HG02885 (cell line): Measurements from ENCODE around the gene CC2D1A.
"Not testable (repeated sequence)": the region's sequence is repeated elsewhere in the genome, so short reads cannot be mapped to it uniquely, and the experiment has no call there.

Experiments
- ATAC-seq: cut with Tn5 transposase; IDR thresholded peaks from one replicate; pipeline ENCODE4 v1.9.1; 2021; ENCODE audit warnings: mild to moderate bottlenecking; ENCODE audit not compliant: unreplicated experiment, poor library complexity

Gene CC2D1A

GRCh38 chr19:13902993-13903555 is 2.9 kb upstream of the CC2D1A start:
- no peak for ATAC-seq

DNA sequence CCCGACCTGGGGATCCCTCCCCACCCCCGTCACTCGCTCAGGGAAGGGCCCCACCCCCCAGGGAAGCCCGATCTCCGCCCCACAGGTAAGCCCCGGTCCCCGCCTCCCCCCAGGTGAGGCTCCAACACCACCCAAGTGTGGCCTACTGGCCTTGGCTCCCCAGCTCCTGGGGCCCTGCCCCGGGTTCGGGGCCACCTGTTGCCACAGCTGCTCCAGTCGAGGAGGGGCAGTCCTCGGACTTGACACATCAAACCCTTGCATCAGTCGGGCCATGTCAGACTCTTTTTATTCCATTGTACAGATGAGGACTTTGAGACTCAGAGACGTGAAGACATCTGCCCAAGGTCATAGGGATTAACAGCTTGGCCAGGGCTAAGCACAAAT is 512 bp downstream of the CC2D1A start:
- peak; percentile 23 for ATAC-seq

DNA sequence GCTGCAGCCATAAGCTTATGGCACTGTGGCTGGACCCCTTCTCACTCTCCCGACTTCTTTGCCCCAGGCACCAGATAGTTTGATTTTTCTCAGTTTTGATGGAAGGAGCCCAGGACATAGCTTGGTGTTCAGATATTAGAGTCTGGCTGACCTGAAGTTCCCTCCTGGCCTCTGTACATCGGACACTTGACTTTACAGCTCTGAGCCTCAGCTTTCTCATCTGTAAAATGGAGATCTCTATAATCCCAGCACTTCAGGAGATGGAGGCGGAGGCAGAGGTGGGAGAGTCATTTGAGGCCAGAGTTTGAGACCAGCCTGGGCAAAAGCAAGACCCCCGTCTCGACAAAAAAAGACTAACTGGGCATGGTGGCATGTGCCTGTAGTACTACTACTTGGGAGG is 909 bp downstream of the CC2D1A start:
- ATAC-seq = no peak

DNA sequence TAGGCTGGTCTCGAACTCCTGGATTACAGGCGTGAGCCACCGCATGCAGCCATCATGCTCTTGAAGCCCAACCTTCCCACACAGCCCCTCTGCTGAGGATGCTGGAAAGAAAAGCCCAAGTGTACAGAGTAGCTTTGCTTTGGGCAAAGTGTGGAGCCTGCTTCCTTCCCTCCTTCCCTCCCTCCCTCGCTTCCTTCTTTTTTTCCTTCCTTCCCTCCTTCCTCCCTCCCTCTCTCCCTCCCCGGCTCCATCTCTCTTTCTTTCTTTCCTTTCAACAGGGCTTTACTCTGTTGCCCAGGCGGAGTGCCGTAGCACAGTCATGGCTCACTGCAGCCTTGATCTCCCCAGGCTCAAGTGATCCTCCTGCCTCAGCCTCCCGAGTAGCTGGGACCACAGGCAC is 2.7 kb downstream of the CC2D1A start:
- ATAC-seq = no peak

DNA sequence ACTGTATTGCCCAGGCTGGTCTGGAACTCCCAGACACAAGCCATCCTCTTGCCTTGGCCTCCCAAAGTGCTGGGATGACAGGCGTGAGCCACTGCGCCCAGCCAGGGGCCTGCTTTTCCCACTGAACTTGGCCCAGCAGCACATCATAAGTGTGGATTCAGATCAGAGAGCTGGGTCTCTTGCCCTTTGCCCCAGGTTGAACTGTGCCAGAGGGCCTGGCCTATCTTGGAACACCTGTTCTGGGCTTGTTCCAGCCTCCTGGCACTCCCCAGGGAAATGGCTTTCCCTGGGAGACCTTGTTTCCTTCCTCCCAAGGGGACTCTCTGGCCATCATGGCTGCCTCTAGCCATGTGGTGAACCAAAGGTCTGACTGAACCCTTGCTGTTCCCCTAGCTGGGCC is 3.4 kb downstream of the CC2D1A start:
- ATAC-seq = no peak

GRCh38 chr19:13913352-13913751 is 7.4 kb downstream of the CC2D1A start:
- no peak for ATAC-seq

DNA sequence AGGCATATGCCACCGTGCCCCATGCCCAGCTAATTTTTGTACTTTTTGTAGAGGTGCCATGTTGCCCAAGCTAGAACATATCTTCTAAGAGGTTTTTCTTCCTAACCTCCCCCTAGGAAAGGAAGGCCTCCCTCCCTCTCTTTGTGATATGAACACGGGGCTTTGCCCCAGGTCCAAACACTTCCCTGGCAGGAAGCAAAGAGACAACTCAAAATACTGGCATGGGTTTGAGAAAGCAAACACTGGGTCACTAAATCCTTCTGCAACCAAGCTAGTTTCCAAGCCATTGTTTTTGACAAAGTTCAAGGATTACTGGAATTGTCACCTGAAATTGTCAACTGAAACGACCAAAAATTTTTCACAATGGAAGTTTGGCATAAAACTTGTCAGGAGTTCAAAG is 8.8 kb downstream of the CC2D1A start:
- no peak for ATAC-seq

DNA sequence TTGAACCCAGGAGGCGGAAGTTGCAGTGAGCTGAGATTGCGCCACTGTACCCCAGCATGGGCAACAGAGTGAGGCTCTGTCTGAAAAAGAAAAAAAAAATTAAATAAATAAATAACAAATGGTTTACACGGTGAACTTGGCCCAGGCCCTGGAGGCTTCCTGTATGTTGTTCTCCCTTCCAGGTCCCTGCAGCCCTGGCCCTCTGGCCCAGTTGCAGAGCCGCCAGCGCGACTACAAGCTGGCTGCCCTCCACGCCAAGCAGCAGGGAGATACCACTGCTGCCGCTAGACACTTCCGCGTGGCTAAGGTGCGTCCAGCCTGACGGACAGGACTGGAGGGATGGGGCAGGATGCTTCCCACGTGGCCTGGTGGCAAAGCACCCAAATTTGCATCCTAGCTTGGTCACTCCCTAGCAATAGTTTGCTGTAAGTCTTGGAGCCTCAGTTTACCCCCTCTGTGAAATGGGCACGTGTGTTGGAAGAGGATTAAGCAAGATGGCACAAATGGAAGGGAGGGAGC is 11.9 kb downstream of the CC2D1A start:
- no peak for ATAC-seq

DNA sequence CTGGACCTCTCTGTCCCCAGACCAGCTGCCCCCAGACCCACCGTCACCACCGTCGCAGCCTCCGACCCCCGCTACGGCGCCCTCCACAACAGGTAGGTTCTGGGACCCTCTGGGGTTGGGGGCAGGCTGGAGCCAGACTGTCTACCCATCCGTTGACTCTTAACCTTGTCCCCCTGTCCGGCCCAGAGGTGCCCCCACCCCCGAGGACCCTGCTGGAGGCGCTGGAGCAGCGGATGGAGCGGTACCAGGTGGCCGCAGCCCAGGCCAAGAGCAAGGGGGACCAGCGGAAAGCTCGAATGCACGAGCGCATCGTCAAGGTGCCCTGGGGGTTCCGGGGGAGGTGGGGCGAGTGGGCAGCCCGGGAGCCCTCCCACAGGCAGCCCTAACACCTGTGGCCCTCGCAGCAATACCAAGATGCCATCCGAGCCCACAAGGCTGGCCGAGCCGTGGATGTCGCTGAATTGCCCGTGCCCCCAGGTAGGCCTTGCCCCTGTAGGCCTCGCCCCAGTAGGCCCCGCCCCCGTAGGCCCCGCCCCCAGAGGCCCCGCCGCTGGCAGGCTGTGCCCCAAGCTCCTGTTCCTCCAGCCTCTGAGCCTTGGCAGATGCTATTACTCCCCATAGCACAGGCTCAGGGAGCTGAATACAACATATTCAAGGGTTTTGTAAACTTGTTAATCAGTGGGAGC is 12.9 kb downstream of the CC2D1A start:
- no peak for ATAC-seq

DNA sequence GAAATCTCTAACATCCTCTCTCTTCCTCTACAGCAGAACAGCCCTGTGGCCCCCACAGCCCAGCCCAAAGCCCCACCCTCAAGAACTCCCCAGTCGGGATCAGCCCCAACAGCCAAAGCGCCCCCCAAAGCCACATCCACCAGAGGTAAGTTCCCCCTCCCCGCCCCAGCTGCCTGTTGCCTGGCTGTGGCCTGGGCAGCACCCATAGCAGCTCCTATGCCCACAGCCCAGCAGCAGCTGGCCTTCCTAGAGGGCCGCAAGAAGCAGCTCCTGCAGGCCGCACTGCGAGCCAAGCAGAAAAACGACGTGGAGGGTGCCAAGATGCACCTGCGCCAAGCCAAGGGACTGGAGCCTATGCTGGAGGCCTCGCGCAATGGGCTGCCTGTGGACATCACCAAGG is 14.5 kb downstream of the CC2D1A start:
- ATAC-seq = no peak

GRCh38 chr19:13920940-13921747 is 15.1 kb downstream of the CC2D1A start:
- ATAC-seq = no peak

GRCh38 chr19:13922118-13922517 is 16.1 kb downstream of the CC2D1A start:
- not testable (repeated sequence) for ATAC-seq

GRCh38 chr19:13923194-13923987 is 17.4 kb downstream of the CC2D1A start:
- no peak for ATAC-seq

- ATAC-seq = no peak
Measured at GRCh38 chr19:13926010-13926409, 20.0 kb downstream of the CC2D1A start.

DNA sequence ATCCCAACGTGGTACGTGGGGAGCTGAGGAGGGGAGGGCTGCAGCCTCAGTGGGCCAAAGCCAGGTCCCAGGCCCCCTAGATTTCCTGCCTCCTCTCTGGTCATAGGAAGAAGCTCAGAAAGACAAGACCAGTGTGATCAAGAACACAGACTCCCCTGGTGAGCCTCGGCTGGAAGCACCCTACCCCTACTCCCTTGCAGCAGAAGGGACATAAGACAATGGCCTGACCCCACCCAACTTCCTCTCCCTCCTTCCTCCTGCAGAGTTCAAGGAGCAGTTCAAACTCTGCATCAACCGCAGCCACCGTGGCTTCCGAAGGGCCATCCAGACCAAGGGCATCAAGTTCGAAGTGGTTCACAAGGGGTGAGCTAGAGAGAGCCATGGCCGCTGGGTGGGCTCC is 20.7 kb downstream of the CC2D1A start:
- ATAC-seq = no peak

- ATAC-seq = no peak
Measured at GRCh38 chr19:13929340-13929739, 23.3 kb downstream of the CC2D1A start.

DNA sequence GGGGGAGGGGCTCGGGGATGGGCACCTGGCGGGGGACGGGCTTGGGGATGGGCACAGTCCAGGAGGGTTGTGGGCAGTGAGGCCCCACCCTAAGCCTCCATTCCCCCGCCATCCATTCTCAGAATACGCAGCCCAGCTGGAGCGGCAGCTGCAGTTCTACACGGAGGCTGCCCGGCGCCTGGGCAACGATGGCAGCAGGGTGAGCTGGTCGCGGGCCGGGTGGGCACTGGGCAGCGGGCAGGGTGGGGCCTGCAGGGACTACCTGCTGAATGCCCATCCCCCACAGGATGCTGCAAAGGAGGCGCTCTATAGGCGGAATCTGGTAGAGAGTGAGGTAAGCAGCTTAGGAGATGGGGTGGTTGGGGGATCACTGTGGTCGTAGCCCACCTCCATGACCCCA is 24.0 kb downstream of the CC2D1A start:
- ATAC-seq = no peak

GRCh38 chr19:13930402-13930801 is 24.4 kb downstream of the CC2D1A start:
- ATAC-seq = no peak

- no peak for ATAC-seq
Measured at GRCh38 chr19:13931391-13932148, 25.6 kb downstream of the CC2D1A start.

DNA sequence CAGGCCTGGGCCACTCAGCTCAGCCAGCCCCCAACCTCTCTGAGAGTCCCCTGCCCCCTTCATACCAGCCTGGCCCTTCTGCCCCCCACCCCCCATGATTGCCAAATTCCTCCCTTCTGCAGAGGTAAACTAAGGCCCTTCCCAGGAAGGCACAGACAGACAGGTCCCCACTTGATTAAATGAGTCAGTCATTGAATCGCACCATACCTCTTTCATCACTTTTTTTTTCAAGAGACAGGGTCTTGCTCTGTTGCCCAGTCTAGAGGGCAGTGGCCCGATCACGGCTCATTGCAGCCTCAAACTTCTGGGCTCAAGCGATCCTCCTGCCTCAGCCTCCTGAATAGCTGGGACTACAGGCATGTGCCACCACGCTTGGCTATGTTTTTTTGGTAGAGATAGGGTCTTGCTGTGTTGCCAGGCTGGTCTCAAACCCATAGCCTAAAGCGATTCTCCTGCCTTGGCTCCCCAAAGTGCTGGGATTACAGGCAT is 26.2 kb downstream of the CC2D1A start:
- ATAC-seq = no peak
